ENCODE data around the gene RILPL1.

The RILPL1 gene

GRCh38 chr12:123532019-123532418 lies 1.5 kb downstream of the RILPL1 start:
- no peak overlapping the region for H3K27ac ChIP-seq
- no peaks in the 10 kb centered on the region for H3K27me3 ChIP-seq (replicated peaks)
- TF ChIP-seq CTCF (IDR thresholded peaks at IDR 0.05; ENCODE audit: low read depth, low read length, missing control alignments), result no peak
- no peak for DNase-seq
- peak overlapping the region; percentile 84 for H3K4me3 ChIP-seq (ENCODE audit: low read depth, low read length)
- in situ Hi-C loops (cut with HindIII; ENCODE audit: low pct_ligation_motif_present, low sequenced_read_pairs), result no loop called here
- peaks cover 3% of the 10 kb centered on the region for H3K36me3 ChIP-seq (replicated peaks)

GRCh38 chr12:123531091-123531490 lies 2.4 kb downstream of the RILPL1 start:
- no peaks in the 10 kb centered on the region for H3K27me3 ChIP-seq (replicated peaks)
- H3K36me3 ChIP-seq (replicated peaks), result peaks cover 3% of the 10 kb centered on the region
- no peak for DNase-seq
- TF ChIP-seq CTCF (IDR thresholded peaks at IDR 0.05; ENCODE audit: low read depth, low read length, missing control alignments), result no peak
- in situ Hi-C loops (cut with HindIII; ENCODE audit: low pct_ligation_motif_present, low sequenced_read_pairs), result no loop called here
- H3K4me3 ChIP-seq (ENCODE audit: low read depth, low read length), result no peak overlapping the region
- H3K27ac ChIP-seq, result no peak overlapping the region

GRCh38 chr12:123530668-123531067 lies 2.9 kb downstream of the RILPL1 start:
- H3K36me3 ChIP-seq (replicated peaks), result peaks cover 3% of the 10 kb centered on the region
- H3K27ac ChIP-seq, result no peak overlapping the region
- in situ Hi-C loops (cut with HindIII; ENCODE audit: low pct_ligation_motif_present, low sequenced_read_pairs), result no loop called here
- no peak for DNase-seq
- no peaks in the 10 kb centered on the region for H3K27me3 ChIP-seq (replicated peaks)
- no peak for TF ChIP-seq CTCF (IDR thresholded peaks at IDR 0.05; ENCODE audit: low read depth, low read length, missing control alignments)
- H3K4me3 ChIP-seq (ENCODE audit: low read depth, low read length), result no peak overlapping the region

GRCh38 chr12:123529686-123530085 lies 3.8 kb downstream of the RILPL1 start:
- H3K4me3 ChIP-seq (ENCODE audit: low read depth, low read length), result no peak overlapping the region
- H3K27ac ChIP-seq, result no peak overlapping the region
- TF ChIP-seq CTCF (IDR thresholded peaks at IDR 0.05; ENCODE audit: low read depth, low read length, missing control alignments), result no peak
- DNase-seq, result no peak
- no peaks in the 10 kb centered on the region for H3K27me3 ChIP-seq (replicated peaks)
- in situ Hi-C loops (cut with HindIII; ENCODE audit: low pct_ligation_motif_present, low sequenced_read_pairs), result no loop called here
- peaks cover 3% of the 10 kb centered on the region for H3K36me3 ChIP-seq (replicated peaks)

- Histone ChIP-seq H3K27me3 (replicated peaks) (no peaks in the 10 kb centered on the region), H3K4me3 (ENCODE audit: low read depth, low read length) (no peak overlapping the region), H3K36me3 (replicated peaks) (peaks cover 10% of the 10 kb centered on the region), H3K27ac (no peak overlapping the region)
- no peak for TF ChIP-seq CTCF (IDR thresholded peaks at IDR 0.05; ENCODE audit: low read depth, low read length, missing control alignments)
- DNase-seq, result no peak
- in situ Hi-C loops (cut with HindIII; ENCODE audit: low pct_ligation_motif_present, low sequenced_read_pairs), result no loop called here
These were observed 4.7 kb downstream of the RILPL1 start for GRCh38 chr12:123528858-123529257.

- Histone ChIP-seq H3K36me3 (replicated peaks) (peaks cover 29% of the 10 kb centered on the region), H3K4me3 (ENCODE audit: low read depth, low read length) (no peak overlapping the region), H3K27me3 (replicated peaks) (no peaks in the 10 kb centered on the region), H3K27ac (no peak overlapping the region)
- TF ChIP-seq CTCF (IDR thresholded peaks at IDR 0.05; ENCODE audit: low read depth, low read length, missing control alignments), result no peak
- in situ Hi-C loops (cut with HindIII; ENCODE audit: low pct_ligation_motif_present, low sequenced_read_pairs), result no loop called here
- DNase-seq, result no peak
These were observed 6.9 kb downstream of the RILPL1 start for GRCh38 chr12:123526542-123527080.

All from brain microvascular endothelial cell (primary cell).